GM19328 (cell line): ENCODE results near the gene NFIB.
A peak's percentile ranks its signal among the peaks of the same experiment; 100 is the strongest.

ENCODE experiments used
- ATAC-seq: cut with Tn5 transposase; IDR thresholded peaks from one replicate; pipeline ENCODE4 v1.9.1; 2021; ENCODE audit warnings: mild to moderate bottlenecking, moderate library complexity; ENCODE audit not compliant: unreplicated experiment

The NFIB gene

GRCh38 chr9:14313951-14314423 lies at the start of gene NFIB:
Gene NFIB (minus strand): TSS chr9:14314141. CDS start chr9:14313511, 630 bp downstream.
- no peak for ATAC-seq

GRCh38 chr9:14362175-14362574 lies 48.2 kb upstream of the NFIB start:
- ATAC-seq: no peak

- no peak for ATAC-seq
These were observed 47.1 kb upstream of the NFIB start for GRCh38 chr9:14361074-14361473.

GRCh38 chr9:14358523-14358922 lies 44.6 kb upstream of the NFIB start:
- ATAC-seq: no peak

GRCh38 chr9:14356351-14357265 lies 42.7 kb upstream of the NFIB start:
- ATAC-seq: no peak

- ATAC-seq: no peak
These were observed 40.3 kb upstream of the NFIB start for GRCh38 chr9:14354201-14354600.

GRCh38 chr9:14353222-14354056 lies 39.5 kb upstream of the NFIB start:
- peak; percentile 75 for ATAC-seq

GRCh38 chr9:14352503-14352902 lies 38.6 kb upstream of the NFIB start:
- ATAC-seq: no peak

- no peak for ATAC-seq
These were observed 37.4 kb upstream of the NFIB start for GRCh38 chr9:14351221-14351836.

GRCh38 chr9:14350754-14351153 lies 36.8 kb upstream of the NFIB start:
- ATAC-seq: no peak

GRCh38 chr9:14350349-14350728 lies 36.4 kb upstream of the NFIB start:
- no peak for ATAC-seq

GRCh38 chr9:14349447-14350348 lies 35.8 kb upstream of the NFIB start:
- no peak for ATAC-seq

GRCh38 chr9:14349146-14349446 lies 35.2 kb upstream of the NFIB start:
- ATAC-seq: no peak

GRCh38 chr9:14348373-14349145 lies 34.6 kb upstream of the NFIB start:
- no peak for ATAC-seq

GRCh38 chr9:14348123-14348372 lies 34.1 kb upstream of the NFIB start:
- no peak for ATAC-seq

- no peak for ATAC-seq
These were observed 33.6 kb upstream of the NFIB start for GRCh38 chr9:14347406-14348122.

- ATAC-seq: no peak
These were observed 33.0 kb upstream of the NFIB start for GRCh38 chr9:14346811-14347405.

- no peak for ATAC-seq
These were observed 32.4 kb upstream of the NFIB start for GRCh38 chr9:14346231-14346791.
